Right ventricle myocardium superior (tissue), 1 donor: ENCODE results near the gene TMTC1. TPM values are rescaled to one million over a fixed set of nuclear protein-coding genes. Genes with fewer than 3 reads are reported as not detected.

Source experiments
- ATAC-seq: fragments of 200-7000 bp; cut with Tn5 transposase; one replicate; pipeline ENCODE4 v1.9.1; 2020; ENCODE audit warnings: mild to moderate bottlenecking; ENCODE audit not compliant: poor library complexity
- DNase-seq: peaks from one replicate; pipeline ENCODE4 v3.0.0-alpha.2; 2020
- intact Hi-C: fragments of 100-400 bp; cut with DNase I; formaldehyde crosslinking; loops from one replicate; pipeline ENCODE4 v1.11.2; 2022
- total RNA-seq: library from RNA; stranded (reverse); fragmentation: NEBNext Ultra II Directional; extraction: Animal tissue kit (Norgen Biotek cat#: 25700); gene quantifications from one replicate; pipeline ENCODE4 v1.2.1, GENCODE V29; 2021
- donor health status: DM: no; HTN: yes; CAD: no; lungs with severe emphysema.

Gene TMTC1
- total RNA-seq, 1 donor from 2014 or later: 29.1 TPM

- ATAC-seq (no peak), DNase-seq (peak; percentile 41)
- intact Hi-C loops: no loop called here
Observed at GRCh38 chr12:29728030-29728429, 55.7 kb downstream of the TMTC1 start.

- ATAC-seq: no peak
- no peak for DNase-seq
- intact Hi-C loops: no loop called here
Observed at GRCh38 chr12:29726741-29727348, 56.9 kb downstream of the TMTC1 start.

- peak; percentile 50 for ATAC-seq
- no peak for DNase-seq
- intact Hi-C loops: no loop called here
Observed at GRCh38 chr12:29726321-29726692, 57.4 kb downstream of the TMTC1 start.

- peak; percentile 75 for DNase-seq
- intact Hi-C loops: no loop called here
Observed at GRCh38 chr12:29725587-29726320, 58.0 kb downstream of the TMTC1 start.

GRCh38 chr12:29722164-29722563 lies 61.6 kb downstream of the TMTC1 start:
- no peak for ATAC-seq
- intact Hi-C loops: no loop called here
- no peak for DNase-seq

More at GRCh38 chr12:29725587-29726320, 58.0 kb downstream of the TMTC1 start:
- peak; percentile 93 for ATAC-seq

- ATAC-seq (no peak), DNase-seq (no peak)
- intact Hi-C loops: no loop called here
Observed at GRCh38 chr12:29719381-29719780, 64.4 kb downstream of the TMTC1 start.

GRCh38 chr12:29717540-29718100 lies 66.1 kb downstream of the TMTC1 start:
- ATAC-seq (no peak), DNase-seq (no peak)
- intact Hi-C loops: no loop called here

GRCh38 chr12:29714966-29715365 lies 68.8 kb downstream of the TMTC1 start:
- DNase-seq: no peak
- ATAC-seq: no peak
- intact Hi-C loops: no loop called here

GRCh38 chr12:29713729-29714128 lies 70.0 kb downstream of the TMTC1 start:
- intact Hi-C loops: no loop called here
- ATAC-seq (no peak), DNase-seq (no peak)

GRCh38 chr12:29711381-29711780 lies 72.4 kb downstream of the TMTC1 start:
- ATAC-seq: no peak
- DNase-seq: no peak
- intact Hi-C loops: no loop called here

GRCh38 chr12:29710104-29710503 lies 73.6 kb downstream of the TMTC1 start:
- ATAC-seq (peak; percentile 85), DNase-seq (peak; percentile 62)
- intact Hi-C loops: no loop called here

- DNase-seq (no peak), ATAC-seq (no peak)
- intact Hi-C loops: no loop called here
Observed at GRCh38 chr12:29709496-29710040, 74.2 kb downstream of the TMTC1 start.

- no peak for DNase-seq
- no peak for ATAC-seq
- intact Hi-C loops: no loop called here
Observed at GRCh38 chr12:29709054-29709453, 74.7 kb downstream of the TMTC1 start.

- intact Hi-C loops: no loop called here
- DNase-seq (no peak), ATAC-seq (no peak)
Observed at GRCh38 chr12:29707846-29708245, 75.9 kb downstream of the TMTC1 start.

- ATAC-seq (no peak), DNase-seq (no peak)
- intact Hi-C loops: no loop called here
Observed at GRCh38 chr12:29706311-29706710, 77.4 kb downstream of the TMTC1 start.

- ATAC-seq (no peak), DNase-seq (no peak)
- intact Hi-C loops: no loop called here
Observed at GRCh38 chr12:29703528-29703927, 80.2 kb downstream of the TMTC1 start.

- ATAC-seq (no peak), DNase-seq (no peak)
- intact Hi-C loops: no loop called here
Observed at GRCh38 chr12:29702972-29703371, 80.8 kb downstream of the TMTC1 start.

GRCh38 chr12:29702222-29702621 lies 81.5 kb downstream of the TMTC1 start:
- DNase-seq: no peak
- intact Hi-C loops: no loop called here
- no peak for ATAC-seq

GRCh38 chr12:29700761-29701481 lies 82.8 kb downstream of the TMTC1 start:
- ATAC-seq: no peak
- intact Hi-C loops: no loop called here
- no peak for DNase-seq
